CD4-positive, alpha-beta T cell treated with Interleukin-6 for 4 hours (primary cell): ENCODE data around the gene QPCT.
"Not testable (repeated sequence)": the region's sequence is repeated elsewhere in the genome, so short reads cannot be mapped to it uniquely, and the experiment has no call there.

Experiments
- DNase-seq: peaks from one replicate; pipeline ENCODE4 v3.0.0-alpha.2; 2020; ENCODE audit warnings: mixed read lengths

QPCT gene

DNA sequence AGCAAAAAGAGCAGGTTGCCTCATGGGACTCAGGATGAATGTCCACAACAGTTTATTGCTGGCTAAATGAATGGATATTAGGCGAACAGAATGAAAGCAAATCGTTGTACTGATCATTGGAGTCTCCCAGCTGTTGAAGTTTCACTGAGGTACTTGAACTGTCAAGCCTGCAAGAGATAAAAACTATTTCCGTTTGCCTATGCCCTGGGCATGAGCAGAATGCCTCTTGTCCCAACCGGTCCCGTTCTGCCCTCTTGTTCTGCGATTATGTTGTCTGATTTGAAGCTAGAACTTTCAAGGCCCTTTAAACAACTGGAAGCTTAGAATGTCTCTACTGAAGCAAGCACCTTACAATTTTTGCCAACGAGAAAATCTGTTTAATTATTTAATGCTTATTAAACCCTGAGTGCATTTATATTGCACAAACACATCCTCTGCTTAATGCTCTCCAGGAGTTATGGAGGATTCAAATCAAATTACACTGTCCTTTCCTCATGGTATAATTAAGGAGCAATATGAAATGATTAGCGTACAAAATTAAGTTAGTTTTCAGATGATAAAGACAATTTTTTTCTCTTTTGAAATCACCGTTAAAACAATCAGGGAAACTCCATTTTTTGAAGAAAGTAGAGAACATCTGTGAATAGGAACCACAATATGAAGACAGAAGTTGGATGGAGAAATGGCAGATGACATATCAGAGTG is 17.7 kb downstream of the QPCT start:
- DNase-seq: no peak

DNA sequence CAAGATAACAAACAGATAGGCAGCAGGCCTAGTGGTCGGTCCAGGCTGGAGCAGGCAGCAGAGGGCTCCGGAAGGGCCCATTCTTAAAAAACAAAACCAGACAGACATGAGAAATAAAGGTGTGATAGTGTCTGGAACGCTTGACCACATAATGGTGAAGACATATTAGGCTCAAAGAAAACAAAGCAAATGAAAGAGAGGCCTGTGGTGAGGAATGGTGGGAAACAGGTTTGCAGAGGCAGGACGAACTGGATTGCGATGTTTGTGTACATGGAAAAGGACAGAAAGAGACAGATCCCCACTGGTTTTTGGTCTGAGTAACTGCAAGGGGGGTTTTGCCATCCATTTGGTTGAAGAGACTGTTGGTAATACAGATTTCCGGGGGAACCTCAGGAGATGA is 19.9 kb downstream of the QPCT start:
- DNase-seq: no peak

- DNase-seq: no peak
Measured at GRCh38 chr2:37365669-37366068, 21.2 kb downstream of the QPCT start.

DNA sequence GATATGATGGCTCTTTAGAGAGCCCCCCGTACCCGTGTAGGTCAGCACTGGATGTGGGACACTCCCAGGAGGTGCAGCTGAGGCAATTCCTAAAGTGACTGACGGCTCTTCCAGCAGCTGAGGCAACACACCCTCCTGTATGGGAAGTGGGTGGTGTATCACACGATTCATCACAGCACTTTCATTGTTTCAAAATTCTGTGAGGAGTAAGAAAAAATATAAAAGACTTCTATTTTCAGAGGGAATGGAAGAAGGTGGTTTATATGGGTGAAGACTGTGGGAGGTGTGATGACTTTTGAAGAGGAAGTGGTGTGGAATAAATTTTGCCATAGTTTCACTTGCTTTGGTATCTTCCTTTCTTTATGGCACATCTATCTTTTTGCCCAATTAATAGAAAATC is 22.3 kb downstream of the QPCT start:
- no peak for DNase-seq

GRCh38 chr2:37367310-37367709 is 22.9 kb downstream of the QPCT start:
- DNase-seq: no peak

GRCh38 chr2:37367984-37368383 is 23.6 kb downstream of the QPCT start:
- DNase-seq: peak; percentile 30

- DNase-seq: no peak
Measured at GRCh38 chr2:37370666-37371065, 26.2 kb downstream of the QPCT start.

- DNase-seq: no peak
Measured at GRCh38 chr2:37372000-37372399, 27.6 kb downstream of the QPCT start.

GRCh38 chr2:37375741-37376288 is 31.4 kb downstream of the QPCT start:
- no peak for DNase-seq

DNA sequence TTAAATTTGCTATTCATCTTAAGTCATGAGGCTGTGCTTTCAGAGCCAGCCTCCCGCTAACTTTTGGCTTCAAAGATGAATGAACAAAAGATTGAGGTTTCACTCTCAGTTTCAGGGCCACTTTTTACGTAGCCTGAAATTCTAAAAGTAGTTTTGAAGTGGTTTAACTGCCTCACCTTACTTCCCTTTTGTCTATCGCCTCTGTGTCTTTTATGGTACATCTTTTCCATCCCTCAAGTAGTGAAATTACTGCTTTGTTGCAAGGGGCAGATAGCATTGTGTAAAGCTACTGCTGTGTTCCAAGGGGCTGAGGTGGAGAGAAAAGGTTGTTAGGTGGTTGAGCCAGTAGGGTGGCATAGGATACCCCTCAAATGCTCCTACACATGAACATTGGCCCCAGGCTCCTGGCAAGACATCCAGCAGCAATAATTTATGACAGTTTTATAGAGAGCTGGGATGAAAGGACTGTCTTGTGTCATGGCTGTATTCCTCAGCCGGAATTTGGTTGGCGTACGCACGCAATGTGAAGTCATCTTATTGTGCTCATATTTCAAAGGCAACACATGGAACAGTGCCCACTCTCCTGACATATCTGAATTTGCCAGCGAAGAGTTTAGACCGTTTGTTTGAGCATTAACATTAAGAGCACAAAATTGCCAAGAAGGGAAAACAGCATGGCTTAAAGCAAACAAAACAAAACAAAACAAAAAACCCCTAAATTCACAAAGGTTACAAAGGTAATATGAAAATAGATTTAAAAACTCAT is 32.2 kb downstream of the QPCT start:
- peak; percentile 33 for DNase-seq

DNA sequence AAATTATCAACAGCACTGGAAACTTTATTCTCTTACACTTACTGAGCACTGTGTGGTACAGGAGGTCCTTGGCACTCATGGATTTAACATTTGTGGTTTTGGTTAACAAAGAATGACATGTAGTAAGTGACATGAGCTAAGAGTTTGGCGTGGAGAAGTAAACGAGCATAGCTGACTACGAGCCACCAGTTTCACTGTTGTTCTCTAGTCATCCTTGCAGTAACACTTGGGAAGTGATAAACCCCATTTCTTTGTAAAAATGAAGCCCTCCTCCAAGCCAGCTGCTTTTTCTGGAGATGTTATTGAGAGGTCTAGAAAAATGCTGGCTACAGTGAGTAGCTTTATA is 32.7 kb downstream of the QPCT start:
- no peak for DNase-seq

DNA sequence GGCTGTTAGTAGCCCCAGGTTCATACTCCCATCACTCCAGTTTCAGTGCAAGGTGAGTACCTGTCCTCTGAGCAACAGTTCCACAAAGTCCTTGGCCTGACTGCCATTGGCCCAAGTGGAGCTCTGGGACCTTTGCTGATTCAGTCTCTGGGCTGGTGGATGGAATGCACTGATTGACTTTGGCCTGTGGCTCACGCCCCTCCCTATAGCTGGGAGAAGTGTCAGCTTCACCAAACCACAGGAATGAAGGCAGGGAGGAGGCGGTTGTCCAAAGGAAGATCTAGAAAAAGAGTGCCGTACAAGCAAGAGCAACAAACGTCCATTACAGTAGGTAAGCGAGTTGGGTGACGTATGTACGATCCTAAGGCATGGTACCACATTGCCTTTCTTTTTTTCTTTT is 34.0 kb downstream of the QPCT start:
- no peak for DNase-seq

DNA sequence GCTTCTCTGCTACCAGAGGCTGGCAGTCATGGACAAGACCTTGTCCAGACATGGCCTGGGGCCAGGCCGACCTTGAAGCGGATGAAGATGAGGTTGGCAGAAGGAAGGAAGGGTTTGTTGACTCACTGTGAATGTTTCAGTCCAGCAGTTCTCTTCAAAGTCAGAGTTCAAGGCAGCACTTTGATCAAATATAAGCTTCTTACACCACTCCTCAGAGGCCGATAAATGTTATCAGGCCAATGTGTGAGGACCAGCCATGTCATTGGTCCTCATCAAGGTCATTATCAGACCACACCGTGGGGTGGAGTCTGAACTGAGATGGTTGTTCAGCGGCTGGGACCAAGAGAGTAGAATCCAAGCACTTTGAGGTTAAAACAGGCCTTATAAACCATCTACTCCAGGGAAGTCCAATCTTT is 35.5 kb downstream of the QPCT start:
- no peak for DNase-seq

DNA sequence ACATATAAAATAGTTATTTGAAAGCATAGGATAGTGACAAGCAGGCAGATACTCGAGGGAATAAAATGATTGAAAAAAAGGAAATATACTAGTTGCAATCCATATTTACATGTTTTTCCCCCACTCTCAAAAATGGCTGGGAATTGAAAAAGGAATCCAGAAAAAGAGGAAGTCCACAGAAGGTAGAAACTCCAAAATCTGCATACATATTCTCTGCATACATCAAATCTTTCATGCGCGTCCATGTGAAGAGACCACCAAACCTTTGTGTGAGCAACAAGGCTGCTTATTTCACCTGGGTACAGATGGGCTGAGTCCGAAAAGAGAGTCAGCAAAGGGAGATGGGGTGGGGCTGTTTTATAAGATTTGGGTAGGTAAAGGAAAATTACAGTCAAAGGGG is 36.4 kb downstream of the QPCT start:
- DNase-seq: not testable (repeated sequence)

- DNase-seq: not testable (repeated sequence)
Measured at GRCh38 chr2:37384261-37384660, 39.8 kb downstream of the QPCT start.

DNA sequence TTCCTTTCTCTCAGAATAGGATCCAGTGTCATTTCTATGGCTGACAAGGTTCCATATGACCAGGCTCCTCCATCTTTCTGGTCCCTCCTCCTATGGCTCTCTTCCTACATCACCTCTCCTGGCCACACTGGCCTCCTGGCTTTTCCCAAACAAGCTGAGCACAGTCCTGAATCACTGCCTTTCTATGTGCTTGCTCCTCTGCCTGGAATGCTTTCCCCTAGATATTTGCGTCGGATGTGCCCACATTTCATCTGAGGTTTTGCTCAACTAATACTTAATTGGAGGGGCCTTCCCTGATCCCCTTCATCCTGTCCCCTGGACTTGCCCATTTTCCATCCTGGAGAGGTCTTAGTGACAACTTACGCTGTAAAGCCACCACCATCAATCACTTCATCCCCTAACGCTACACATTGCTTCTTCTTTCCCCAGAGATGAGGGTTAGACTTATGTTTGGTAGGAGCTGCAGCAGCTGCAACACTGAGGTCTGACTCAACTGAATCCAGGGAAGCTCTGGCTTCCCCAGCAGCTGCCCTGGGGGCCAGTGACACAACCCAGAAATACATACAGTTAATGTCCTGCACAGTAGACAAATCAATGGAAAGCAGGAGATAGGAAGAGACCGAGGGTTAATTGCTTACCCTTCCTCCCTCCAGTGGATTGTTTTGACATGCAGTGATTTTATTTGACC is 42.9 kb downstream of the QPCT start:
- DNase-seq: no peak

DNA sequence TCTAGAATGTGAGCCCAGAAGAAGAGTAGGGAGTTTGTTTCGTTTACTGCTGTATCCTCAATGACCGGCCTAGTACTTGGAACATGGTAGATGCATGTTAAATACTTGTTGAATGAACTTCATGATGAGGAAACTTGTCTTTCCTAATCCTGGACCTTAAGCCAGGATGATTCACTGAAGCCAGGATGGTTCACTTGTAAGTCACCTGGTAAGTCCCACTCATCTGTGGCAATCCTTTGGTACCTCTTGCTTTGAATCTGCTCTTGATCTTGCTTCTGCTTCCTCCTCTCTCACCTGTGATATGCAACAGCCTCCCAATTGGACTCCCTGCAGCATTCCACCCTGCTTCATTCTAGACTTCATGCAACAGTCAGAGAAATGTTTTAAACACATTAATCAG is 43.6 kb downstream of the QPCT start:
- DNase-seq: no peak

GRCh38 chr2:37389395-37389794 is 45.0 kb downstream of the QPCT start:
- no peak for DNase-seq

DNA sequence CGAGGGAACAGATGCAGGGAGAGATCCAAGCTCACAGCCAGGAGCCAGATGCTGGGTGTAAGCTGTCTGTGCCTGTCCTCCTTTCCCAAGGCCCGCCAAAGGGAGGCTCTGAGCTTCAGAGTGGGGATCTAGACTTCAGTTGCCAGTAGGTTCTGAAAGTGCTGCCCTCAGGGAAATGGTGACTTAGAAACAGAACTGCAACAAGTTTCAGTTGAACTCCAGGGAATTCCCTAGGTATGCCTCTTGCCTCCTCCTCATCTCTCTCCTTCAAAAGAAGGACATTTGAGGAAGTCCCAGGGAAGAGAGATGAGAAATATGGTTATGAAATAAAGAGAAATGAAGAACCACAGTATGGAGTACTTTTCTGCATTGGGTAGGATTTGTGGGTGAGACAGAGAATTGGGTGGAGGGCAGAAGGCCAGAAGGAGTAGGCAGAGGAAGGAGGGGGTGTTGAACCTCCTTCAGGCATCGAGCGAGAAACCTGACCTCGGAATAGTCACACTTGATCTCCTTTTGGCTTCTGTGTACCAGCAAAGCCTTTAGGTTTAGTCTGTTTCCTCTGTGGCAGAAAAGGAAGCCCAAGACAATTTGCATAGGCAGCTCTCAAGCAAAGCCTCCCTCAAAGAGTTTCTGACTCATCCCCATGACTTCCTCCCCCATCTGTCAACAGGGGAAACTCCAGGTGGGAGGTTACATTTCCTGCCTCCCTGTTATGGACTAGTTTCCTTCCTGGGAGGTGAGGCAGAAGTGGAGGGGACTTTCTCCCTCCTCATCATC is 45.7 kb downstream of the QPCT start:
- peak; percentile 64 for DNase-seq

DNA sequence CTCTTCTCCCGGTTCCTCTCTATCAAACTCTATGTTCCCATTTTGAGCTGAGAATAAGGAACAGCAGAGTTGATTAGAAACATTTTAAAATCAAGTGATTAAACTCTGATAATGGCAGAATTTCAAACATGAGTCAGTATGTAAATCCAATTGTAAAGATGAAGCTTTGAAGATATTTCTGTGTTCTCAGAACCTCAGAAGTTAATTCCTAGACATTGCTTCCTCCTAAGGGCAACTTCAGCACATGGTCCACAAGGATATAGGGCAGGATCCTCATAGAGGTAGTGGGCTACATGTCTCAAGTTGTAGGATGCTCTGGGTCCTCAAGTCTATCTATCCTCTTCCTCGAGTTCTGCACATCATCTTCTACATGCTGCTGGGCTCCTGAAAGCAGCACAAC is 46.3 kb downstream of the QPCT start:
- no peak for DNase-seq

DNA sequence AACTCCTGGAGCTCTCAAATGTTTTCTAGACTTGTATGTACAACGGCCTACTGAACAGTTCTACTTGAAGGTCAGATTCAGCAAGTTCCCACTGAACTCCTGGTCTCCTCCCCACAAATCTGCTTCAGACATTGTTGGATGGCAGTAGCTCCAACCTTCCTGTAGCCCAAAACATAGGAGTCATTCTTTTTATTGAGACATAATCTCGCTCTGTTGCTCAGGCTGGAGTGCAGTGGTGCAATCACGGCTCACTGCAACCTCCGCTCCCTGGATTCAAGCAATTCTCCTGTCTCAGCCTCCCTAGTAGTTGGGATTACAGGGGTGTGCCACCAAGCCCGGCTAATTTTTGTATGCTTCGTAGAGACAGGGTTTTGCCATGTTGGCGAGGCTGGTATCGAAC is 47.3 kb downstream of the QPCT start:
- DNase-seq: no peak

DNA sequence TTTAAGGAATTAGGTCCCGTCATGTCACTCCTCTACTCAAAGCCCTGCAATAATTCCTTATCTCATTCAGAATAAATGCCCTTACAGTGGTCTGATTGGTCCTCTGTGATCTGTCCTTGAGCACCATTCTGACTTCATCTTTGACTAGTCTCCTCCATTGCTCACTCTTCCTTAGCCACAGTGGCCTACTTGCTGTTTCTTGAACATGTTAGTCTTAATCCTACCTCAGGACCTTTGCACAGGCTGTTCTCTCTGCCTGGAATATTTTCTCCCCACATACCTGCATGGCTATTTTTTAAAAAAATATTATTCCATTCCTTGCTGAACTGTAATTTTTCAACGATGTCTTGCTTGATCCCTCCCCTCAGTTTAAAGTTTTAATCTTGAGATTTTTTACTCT is 48.0 kb downstream of the QPCT start:
- DNase-seq: no peak

DNA sequence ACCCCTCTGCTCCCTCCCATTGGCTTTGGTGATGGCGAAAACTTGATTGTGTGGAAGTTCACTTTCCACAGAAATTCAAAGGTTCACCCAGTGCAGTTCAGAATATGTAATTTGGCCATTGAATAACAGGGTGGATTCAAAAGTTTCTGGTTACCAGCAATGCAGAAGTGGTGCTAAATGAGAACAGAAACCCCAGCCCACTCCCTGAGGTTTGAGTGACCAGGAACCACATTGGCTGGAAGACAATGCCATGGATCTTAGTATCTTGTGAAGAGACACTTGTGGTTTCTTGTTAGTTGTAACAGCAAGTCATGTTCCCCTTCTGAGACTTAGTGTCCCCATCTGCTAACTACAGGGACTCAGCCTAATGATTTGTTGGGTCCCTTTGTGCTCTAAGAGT is 49.8 kb downstream of the QPCT start:
- no peak for DNase-seq
